DLD1 (cell line): ENCODE data around the gene GGCX.
"Not testable (repeated sequence)": the region's sequence is repeated elsewhere in the genome, so short reads cannot be mapped to it uniquely, and the experiment has no call there.

Experiments used
- in situ Hi-C: cut with HindIII; loops from 2 replicates; pipeline ENCODE4 v1.10.0; 2017; ENCODE audit warnings: low sequenced_read_pairs

Gene GGCX

GRCh38 chr2:85594715-85595300 is 33.5 kb upstream of the GGCX start:
- in situ Hi-C loops, result no loop called here

DNA sequence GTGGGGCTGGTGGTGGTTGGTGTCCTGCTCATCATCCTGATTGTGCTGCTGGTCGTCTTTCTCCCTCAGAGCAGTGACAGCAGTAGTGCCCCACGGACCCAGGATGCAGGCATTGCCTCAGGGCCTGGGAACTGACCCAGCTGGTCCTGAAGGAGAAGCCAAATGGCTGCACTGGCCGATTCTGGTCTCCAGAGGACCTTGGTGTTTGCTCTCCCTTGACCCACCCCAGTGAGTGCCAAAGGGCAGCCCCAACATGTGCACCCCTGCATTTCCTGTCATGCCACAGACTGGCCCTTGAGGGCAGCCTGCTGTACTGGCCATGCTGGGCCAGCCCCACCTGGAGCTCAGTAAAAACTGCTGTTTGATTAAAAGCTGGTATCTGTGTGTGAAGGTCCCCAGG is 31.7 kb upstream of the GGCX start:
- in situ Hi-C loops, result no loop called here

DNA sequence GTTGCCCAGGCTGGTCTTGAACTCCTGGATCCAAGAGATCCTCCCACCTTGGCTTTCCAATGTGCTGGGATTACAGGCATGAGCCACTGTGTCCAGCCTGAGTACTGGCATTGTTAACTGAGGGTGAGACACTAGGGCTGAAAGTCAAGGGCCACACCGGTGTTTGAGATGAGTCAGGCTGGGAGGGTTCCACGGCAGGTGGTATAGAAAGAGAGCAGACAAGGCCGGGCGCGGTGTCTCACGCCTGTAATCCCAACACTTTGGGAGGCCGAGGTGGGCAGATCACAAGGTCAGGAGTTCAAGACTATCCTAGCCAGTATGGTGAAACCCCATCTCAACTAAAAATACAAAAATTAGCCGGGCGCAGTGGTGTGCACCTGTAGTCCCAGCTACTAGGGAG is 31.0 kb upstream of the GGCX start:
- in situ Hi-C loops, result not testable (repeated sequence)

- in situ Hi-C loops, result no loop called here
These were observed 30.3 kb upstream of the GGCX start for GRCh38 chr2:85591563-85591962.

DNA sequence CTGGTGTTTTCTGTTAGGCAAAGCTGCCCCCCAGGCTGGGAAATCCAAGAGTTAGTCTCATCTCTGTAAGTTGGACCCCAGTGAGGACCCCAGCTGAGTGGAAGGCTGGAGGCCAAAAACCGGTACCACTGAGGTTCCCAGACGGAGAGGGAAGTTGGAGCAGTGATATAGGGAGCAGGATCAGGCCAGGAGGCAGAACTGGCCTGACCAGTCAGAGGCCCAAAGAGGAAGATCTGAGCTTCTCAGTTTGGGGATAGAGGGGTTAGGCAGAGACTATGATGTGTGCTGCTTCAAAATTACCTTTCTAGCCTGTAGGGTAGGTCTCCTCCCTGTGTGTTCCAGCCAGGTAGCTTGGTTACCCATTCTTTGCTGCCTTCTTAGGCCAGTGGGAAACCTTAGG is 29.7 kb upstream of the GGCX start:
- in situ Hi-C loops, result no loop called here

- in situ Hi-C loops, result no loop called here
These were observed 28.9 kb upstream of the GGCX start for GRCh38 chr2:85589982-85590791.

DNA sequence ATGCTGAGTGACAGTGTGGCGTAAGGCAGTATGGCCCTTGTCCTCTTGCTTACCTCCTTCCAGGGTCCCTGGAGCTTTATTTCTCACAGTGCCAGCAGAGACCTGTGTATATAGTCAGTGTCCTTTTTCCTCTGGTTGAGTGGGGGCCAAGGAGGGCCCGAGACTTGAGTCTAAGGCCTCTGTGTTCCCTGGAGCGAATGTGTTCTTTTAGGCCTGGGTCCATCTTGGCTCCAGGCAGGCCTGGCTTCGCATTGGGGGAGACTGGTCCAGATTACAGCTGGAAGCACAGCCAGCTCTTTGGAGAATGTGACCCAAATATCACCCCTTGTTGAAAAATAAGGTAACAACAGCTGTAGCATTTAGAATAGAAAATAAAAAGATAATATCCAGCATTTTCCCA is 27.9 kb upstream of the GGCX start:
- in situ Hi-C loops, result no loop called here

GRCh38 chr2:85588645-85589044 is 27.4 kb upstream of the GGCX start:
- in situ Hi-C loops, result no loop called here

- in situ Hi-C loops, result no loop called here
These were observed 26.9 kb upstream of the GGCX start for GRCh38 chr2:85588236-85588635.

DNA sequence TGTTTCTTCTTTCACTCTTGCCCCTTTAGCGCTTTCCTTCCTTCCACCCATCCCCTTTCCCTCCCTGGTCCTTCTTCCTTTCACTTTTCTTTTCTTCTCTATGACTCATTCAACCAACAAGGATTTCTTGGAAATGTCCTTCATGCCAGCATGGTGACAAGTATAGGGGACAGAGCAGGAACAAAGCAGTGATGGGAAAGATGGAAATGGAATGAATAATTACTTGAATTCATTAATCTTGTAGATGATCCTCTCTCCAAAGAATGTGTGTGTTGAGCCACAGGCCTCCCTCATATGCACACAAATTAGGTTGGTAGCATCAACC is 24.4 kb upstream of the GGCX start:
- in situ Hi-C loops, result no loop called here

- in situ Hi-C loops, result no loop called here
These were observed 23.8 kb upstream of the GGCX start for GRCh38 chr2:85584857-85585780.

- in situ Hi-C loops, result no loop called here
These were observed 23.1 kb upstream of the GGCX start, which contains the start of gene VAMP5 for GRCh38 chr2:85584354-85584856. Gene VAMP5, plus strand, starts transcription at chr2:85584431. Its CDS starts 60 bp downstream, at chr2:85584491.

DNA sequence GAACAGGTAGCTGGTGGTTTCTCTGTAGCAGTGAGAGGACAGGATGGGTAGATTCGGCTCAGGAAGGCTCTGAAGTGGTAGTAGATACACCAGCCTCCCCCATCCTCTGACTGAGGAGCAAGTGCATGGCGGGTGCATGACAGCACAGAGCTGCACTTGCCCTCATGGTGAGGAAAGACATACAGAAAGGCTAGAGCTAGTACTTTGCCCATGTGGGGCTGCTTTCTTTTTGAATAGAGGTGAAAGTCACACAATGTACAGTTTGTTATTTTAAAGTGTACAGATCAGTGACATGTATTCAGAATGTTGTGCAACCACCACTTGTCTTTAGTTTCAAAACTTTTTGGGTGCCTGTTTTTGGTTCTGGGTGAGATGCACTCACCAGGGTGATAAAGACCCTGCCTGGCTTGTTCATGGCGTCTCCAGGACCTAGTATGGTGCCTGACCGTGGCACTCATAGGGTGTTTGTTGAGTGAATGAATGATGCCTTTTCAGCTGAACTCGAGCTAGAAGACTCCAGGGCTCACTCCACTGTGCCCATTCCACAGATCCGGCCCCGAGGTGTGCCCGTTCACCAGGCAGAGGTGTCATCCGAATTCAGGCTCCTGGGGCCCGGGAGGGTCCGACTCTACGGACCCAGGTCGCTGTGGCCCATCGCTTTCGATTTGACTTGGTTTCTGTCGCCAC is 22.5 kb upstream of the GGCX start:
- in situ Hi-C loops, result no loop called here

GRCh38 chr2:85582492-85582891 is 21.2 kb upstream of the GGCX start:
- in situ Hi-C loops, result no loop called here

DNA sequence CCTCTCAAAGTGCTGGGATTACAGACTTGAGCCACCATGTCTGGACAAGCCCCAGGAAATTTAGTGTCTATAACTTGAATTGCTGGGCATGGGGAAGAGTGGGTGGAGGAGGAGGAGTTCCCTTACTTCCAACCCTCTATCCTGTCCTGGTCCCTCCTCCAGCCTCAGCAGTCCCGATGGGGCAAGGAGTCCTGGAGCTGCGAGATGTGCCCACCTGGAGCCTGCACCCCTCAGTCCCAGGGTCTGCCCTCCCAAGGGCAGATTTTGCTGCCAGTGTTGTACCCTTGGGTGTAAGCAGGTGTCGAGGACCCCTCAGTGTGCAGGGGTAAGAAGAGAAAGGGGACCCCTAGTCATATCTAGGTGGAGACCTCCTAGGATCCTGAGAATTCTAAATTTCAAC is 18.9 kb upstream of the GGCX start:
- in situ Hi-C loops, result no loop called here

GRCh38 chr2:85579266-85579935 is 18.1 kb upstream of the GGCX start:
- in situ Hi-C loops, result no loop called here

DNA sequence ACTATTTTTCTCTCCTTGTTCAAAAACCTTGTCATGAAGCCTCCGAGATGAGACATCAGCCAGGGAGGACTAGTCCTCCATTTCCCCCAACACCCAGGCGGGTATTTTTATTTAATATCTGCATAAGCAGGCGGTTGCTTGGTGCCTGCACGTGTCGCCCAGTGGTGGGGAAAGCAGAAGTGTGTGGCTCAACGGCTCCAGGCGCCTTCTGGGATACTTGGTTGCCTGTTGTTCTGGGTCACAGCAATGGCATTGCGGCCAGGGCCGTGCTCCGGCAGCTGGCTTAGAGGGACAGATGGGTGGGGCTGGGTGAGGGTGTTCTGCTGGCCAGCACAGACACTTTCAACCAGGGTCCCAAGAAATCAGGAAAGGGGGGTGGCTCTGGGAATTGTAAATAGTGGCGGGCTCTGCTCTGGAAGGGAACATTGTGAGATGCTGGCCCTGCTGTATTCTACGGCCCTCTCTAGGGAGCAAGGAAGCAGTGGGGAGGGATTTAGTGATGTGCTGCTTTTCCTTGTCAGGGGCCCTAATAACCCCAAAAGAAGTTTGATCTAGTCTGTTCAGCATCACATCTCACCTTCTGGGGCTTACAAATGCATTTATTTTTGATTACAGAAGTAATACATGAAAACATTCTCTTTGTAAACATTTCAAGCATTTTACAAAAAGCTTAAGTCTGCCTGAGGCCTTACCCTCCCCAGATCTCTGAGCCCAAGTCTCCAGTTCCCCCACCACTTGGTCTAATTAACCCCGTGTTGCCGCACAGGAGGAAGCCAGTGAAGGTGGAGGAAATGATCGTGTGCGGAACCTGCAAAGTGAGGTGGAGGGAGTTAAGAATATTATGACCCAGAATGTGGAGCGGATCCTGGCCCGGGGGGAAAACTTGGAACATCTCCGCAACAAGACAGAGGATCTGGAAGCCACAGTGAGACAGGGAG is 17.2 kb upstream of the GGCX start:
- in situ Hi-C loops, result no loop called here

DNA sequence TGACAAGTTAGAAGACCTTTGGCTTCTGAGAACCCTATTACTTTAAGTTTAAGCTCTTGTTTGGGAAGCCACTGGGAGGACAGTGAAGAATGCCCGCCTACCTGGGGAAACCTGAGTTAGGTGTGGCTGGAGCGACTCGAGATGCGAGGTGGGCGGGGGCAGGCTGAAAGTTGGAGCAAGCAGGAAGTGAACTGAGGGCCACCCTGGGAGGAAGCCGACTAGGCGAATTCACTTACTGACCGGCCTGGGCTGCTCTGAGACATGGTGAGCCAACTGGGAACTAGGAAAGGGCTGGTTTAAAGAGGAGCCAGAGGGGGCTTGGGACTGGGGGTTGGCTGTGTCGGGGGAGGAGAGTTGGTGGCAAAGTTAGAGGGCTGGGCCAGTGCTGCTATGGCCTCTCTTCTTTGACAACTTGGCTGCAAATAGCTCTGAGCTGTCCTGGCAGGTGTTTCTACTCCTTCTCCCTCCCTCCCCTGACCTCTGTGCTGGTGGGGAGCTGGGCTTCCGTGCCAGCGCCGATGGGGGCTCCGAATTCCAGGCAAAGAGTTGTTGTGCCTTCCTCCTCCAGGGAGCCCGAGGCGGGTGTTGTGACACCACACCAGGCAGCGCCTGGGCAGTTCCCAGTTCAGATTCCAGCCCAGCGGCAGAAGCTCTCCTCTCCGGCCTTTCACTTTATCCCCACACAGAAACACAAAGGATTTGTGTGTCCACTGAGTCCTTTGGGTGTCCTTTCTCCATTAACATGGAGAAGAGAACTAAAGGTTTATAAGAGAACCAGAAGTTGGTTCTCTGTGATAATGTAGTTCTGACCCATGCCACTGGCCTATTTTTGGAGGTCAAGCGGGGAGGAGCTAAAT is 16.3 kb upstream of the GGCX start, which contains the start of gene VAMP8:
Gene VAMP8 (plus strand): TSS at position 201 of the 857 bp plus-strand sequence. CDS start 61 bp downstream, at position 262.
- in situ Hi-C loops, result no loop called here
